ENCODE data around the gene KCNJ15.

DNA sequence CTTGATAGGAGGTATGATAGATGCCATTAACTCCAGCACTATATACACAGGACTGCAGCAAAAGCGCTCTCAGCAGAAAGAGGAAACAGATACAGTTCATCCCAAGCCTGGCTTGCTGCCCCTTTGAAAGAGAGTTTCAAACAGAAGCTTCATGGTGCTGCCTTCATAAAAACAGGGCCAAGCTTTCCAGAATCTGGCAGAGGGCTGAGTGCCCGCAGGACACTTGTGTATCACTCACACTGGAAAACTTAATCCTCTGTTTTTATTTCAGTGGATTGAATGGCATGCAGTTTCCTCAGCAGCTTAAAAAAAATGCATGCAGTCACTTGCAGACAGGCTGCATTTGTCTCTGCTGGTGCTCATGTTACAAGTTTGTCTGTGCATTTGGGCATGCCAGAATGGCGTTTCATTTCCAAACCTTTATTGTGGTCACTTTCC lies 40.4 kb downstream of the KCNJ15 start:
- TF ChIP-seq, protein P1, sequence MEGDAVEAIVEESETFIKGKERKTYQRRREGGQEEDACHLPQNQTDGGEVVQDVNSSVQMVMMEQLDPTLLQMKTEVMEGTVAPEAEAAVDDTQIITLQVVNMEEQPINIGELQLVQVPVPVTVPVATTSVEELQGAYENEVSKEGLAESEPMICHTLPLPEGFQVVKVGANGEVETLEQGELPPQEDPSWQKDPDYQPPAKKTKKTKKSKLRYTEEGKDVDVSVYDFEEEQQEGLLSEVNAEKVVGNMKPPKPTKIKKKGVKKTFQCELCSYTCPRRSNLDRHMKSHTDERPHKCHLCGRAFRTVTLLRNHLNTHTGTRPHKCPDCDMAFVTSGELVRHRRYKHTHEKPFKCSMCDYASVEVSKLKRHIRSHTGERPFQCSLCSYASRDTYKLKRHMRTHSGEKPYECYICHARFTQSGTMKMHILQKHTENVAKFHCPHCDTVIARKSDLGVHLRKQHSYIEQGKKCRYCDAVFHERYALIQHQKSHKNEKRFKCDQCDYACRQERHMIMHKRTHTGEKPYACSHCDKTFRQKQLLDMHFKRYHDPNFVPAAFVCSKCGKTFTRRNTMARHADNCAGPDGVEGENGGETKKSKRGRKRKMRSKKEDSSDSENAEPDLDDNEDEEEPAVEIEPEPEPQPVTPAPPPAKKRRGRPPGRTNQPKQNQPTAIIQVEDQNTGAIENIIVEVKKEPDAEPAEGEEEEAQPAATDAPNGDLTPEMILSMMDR (conservative IDR thresholded peaks at IDR 0.05 in 1 of 2, IDR thresholded peaks at IDR 0.05 in 1 of 2; ENCODE audit: low read depth in 1 of 2, low read length in 2 of 2), result no peak
- no peak for TF ChIP-seq EZH2 (IDR thresholded peaks at IDR 0.05; ENCODE audit: low read length, missing control alignments)
